Body of pancreas (tissue), 4 donors: ENCODE results near the gene OPRL1.

ENCODE experiments used
- POLR2A ChIP-seq, 3 donors: fragments of 450-650 bp; IDR thresholded peaks; one replicate each; pipeline ENCODE4 v1.6.1; 2016; ENCODE audit warnings: antibody characterized with exemption in 3 of 3, mild to moderate bottlenecking in 2 of 3
- TF ChIP-seq, protein P1 (sequence below), 7 experiments: fragments of 450-650 bp in 4 of 7; fragments of 200-600 bp in 3 of 7; sonication (generic) in 3 of 7; IDR thresholded peaks; one replicate each; pipeline ENCODE4 v1.5.1; 2016 to 2019; ENCODE audit warnings: antibody characterized with exemption in 7 of 7

DNA sequence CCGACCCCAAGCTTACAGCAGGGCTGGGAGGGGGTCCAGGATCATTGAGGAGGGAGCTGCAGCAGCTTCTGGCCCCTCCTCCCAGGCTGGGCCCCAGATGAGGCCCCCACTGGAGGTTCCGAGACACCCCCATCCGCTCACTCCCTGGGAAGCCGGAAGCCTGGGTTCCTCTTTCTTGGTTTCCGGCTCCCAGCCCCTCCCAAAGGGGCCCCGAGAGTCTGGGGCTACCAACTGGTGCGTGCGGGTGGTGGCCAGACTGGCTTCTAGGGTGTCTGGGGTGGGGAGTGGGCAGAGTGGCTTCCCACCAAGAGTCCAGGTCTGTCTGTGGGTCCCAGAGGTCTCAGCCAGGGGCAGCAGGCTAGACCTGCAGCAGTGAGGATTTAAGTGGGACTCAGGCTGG, 2.8 kb upstream of the OPRL1 start:
- TF ChIP-seq, protein P1, sequence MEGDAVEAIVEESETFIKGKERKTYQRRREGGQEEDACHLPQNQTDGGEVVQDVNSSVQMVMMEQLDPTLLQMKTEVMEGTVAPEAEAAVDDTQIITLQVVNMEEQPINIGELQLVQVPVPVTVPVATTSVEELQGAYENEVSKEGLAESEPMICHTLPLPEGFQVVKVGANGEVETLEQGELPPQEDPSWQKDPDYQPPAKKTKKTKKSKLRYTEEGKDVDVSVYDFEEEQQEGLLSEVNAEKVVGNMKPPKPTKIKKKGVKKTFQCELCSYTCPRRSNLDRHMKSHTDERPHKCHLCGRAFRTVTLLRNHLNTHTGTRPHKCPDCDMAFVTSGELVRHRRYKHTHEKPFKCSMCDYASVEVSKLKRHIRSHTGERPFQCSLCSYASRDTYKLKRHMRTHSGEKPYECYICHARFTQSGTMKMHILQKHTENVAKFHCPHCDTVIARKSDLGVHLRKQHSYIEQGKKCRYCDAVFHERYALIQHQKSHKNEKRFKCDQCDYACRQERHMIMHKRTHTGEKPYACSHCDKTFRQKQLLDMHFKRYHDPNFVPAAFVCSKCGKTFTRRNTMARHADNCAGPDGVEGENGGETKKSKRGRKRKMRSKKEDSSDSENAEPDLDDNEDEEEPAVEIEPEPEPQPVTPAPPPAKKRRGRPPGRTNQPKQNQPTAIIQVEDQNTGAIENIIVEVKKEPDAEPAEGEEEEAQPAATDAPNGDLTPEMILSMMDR (IDR thresholded peaks at IDR 0.05), result no peak
- no peak for TF ChIP-seq POLR2A (IDR thresholded peaks at IDR 0.05)
